Mesendoderm (in vitro differentiated cells): ENCODE data around the gene HS3ST5.

Experiments
- DNase-seq: peaks from one replicate; pipeline ENCODE4 v3.0.0; 2013
- H2AK5ac ChIP-seq: 2 replicates; pipeline ENCODE4 v1.6.1; 2013; ENCODE audit warnings: low read length, inconsistent platforms
- H2BK120ac ChIP-seq: 2 replicates; pipeline ENCODE4 v1.6.1; 2013; ENCODE audit warnings: low read depth, mild to moderate bottlenecking, low read length, moderate library complexity, mixed read lengths
- H2BK15ac ChIP-seq: replicated peaks from 2 replicates; pipeline ENCODE4 v1.6.1; 2013; ENCODE audit warnings: low read depth, mild to moderate bottlenecking, moderate library complexity
- H2BK5ac ChIP-seq: 2 replicates; pipeline ENCODE4 v1.6.1; 2013; ENCODE audit warnings: low read length, inconsistent platforms
- H3K18ac ChIP-seq: 2 replicates; pipeline ENCODE4 v1.6.1; 2013; ENCODE audit warnings: mild to moderate bottlenecking, low read length, mixed read lengths
- H3K23ac ChIP-seq: one replicate; pipeline ENCODE4 v1.6.1; 2013; ENCODE audit warnings: low read length
- H3K27ac ChIP-seq: 2 replicates; pipeline ENCODE4 v1.5.1; 2013; ENCODE audit warnings: low read depth, mild to moderate bottlenecking, inconsistent platforms, low read length, moderate library complexity
- H3K27me3 ChIP-seq: 2 replicates; pipeline ENCODE4 v1.6.1; 2013; ENCODE audit warnings: low read length, control low read depth, mild to moderate bottlenecking, inconsistent platforms; ENCODE audit not compliant: insufficient read depth, poor library complexity
- H3K36me3 ChIP-seq: 2 replicates; pipeline ENCODE4 v1.6.1; 2013; ENCODE audit warnings: low read length, inconsistent platforms; ENCODE audit not compliant: control insufficient read depth, insufficient read depth
- H3K4ac ChIP-seq: one replicate; pipeline ENCODE4 v1.6.1; 2013; ENCODE audit warnings: low read depth, mild to moderate bottlenecking, low read length, moderate library complexity
- H3K4me1 ChIP-seq: 2 replicates; pipeline ENCODE4 v1.6.1; 2013; ENCODE audit warnings: low read depth, low read length, inconsistent platforms; ENCODE audit not compliant: control insufficient read depth
- H3K4me2 ChIP-seq: 2 replicates; pipeline ENCODE4 v1.6.1; 2013; ENCODE audit warnings: low read length
- H3K4me3 ChIP-seq: 2 replicates; pipeline ENCODE4 v1.5.1; 2013; ENCODE audit warnings: mild to moderate bottlenecking, low read length
- H3K56ac ChIP-seq: one replicate; pipeline ENCODE4 v1.6.1; 2013; ENCODE audit warnings: low read length
- H3K79me1 ChIP-seq: 2 replicates; pipeline ENCODE4 v1.6.1; 2013; ENCODE audit warnings: low read length, inconsistent platforms
- H3K79me2 ChIP-seq: 2 replicates; pipeline ENCODE4 v1.6.1; 2013; ENCODE audit warnings: mild to moderate bottlenecking, low read length; ENCODE audit not compliant: control insufficient read depth, insufficient read depth
- H3K9ac ChIP-seq: 2 replicates; pipeline ENCODE4 v1.6.1; 2013; ENCODE audit warnings: low read length, inconsistent platforms
- H4K5ac ChIP-seq: one replicate; pipeline ENCODE4 v1.6.1; 2013; ENCODE audit warnings: low read length
- H4K8ac ChIP-seq: one replicate; pipeline ENCODE4 v1.6.1; 2013; ENCODE audit warnings: low read depth, mild to moderate bottlenecking, control low read depth, low read length, moderate library complexity
- WGBS: extraction: QIAGEN DNeasy Blood & Tissue Kit; methylation state at CpG from one replicate; pipeline ENCODE4 v1.1.7; 2013; ENCODE audit warnings: low lambda C conversion rate, missing lambda C conversion rate; ENCODE audit not compliant: insufficient coverage; ENCODE audit errors: extremely low coverage; 5-methylcytosine and 5-hydroxymethylcytosine counted together

Gene HS3ST5

GRCh38 chr6:114272582-114272981 is 70.2 kb downstream of the HS3ST5 start:
- H3K4me3 ChIP-seq: no peak overlapping the region
- no peak overlapping the region for H3K27ac ChIP-seq
- no peak overlapping the region for H3K9ac ChIP-seq
- peaks cover 3% of the 10 kb centered on the region for H3K4me1 ChIP-seq
- DNase-seq: no peak
- no peaks in the 10 kb centered on the region for H3K79me2 ChIP-seq
- no peak overlapping the region for H4K5ac ChIP-seq
- no peak overlapping the region for H3K18ac ChIP-seq
- no peak overlapping the region for H3K4ac ChIP-seq
- no peak overlapping the region for H3K4me2 ChIP-seq
- no peak overlapping the region for H2AK5ac ChIP-seq
- H3K27me3 ChIP-seq: no peaks in the 10 kb centered on the region
- H3K36me3 ChIP-seq: no peaks in the 10 kb centered on the region
- no peak overlapping the region for H2BK5ac ChIP-seq
- no peak overlapping the region for H3K56ac ChIP-seq
- WGBS: no CpG with 5 or more reads among the region's 3 CpGs
- H3K23ac ChIP-seq: no peak overlapping the region
- H2BK15ac ChIP-seq: no peak overlapping the region
- no peak overlapping the region for H2BK120ac ChIP-seq
- no peak overlapping the region for H4K8ac ChIP-seq
- H3K79me1 ChIP-seq: no peaks in the 10 kb centered on the region

DNA sequence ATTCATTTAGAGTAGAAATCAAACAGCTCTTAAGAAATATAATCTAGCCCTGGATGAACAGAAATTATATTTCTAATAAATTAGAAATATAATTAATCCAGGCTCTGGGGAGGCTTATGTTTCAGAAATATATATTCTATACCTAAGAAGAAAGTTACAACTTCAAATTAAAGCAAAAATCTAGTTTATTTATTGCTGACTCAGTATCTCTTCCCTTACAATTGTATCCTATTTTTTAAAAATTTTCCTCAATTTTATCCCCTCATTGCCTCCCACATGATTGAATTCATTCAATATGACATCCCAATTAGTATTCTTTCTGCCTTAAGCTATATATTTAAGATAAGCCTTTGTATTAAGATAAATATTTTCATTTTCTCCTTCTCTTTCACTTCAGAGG is 71.4 kb downstream of the HS3ST5 start:
- peaks cover 3% of the 10 kb centered on the region for H3K4me1 ChIP-seq
- H2BK120ac ChIP-seq: no peak overlapping the region
- H2BK5ac ChIP-seq: no peak overlapping the region
- H3K79me1 ChIP-seq: no peaks in the 10 kb centered on the region
- H4K8ac ChIP-seq: no peak overlapping the region
- no peak overlapping the region for H2BK15ac ChIP-seq
- H4K5ac ChIP-seq: no peak overlapping the region
- H2AK5ac ChIP-seq: no peak overlapping the region
- no peak overlapping the region for H3K9ac ChIP-seq
- no peaks in the 10 kb centered on the region for H3K36me3 ChIP-seq
- H3K4ac ChIP-seq: no peak overlapping the region
- H3K27ac ChIP-seq: no peak overlapping the region
- no peak overlapping the region for H3K4me3 ChIP-seq
- no peak overlapping the region for H3K4me2 ChIP-seq
- H3K79me2 ChIP-seq: no peaks in the 10 kb centered on the region
- no peak overlapping the region for H3K23ac ChIP-seq
- H3K18ac ChIP-seq: no peak overlapping the region
- no peak overlapping the region for H3K56ac ChIP-seq
- no peaks in the 10 kb centered on the region for H3K27me3 ChIP-seq
- no peak for DNase-seq

GRCh38 chr6:114267897-114268296 is 74.9 kb downstream of the HS3ST5 start:
- Histone ChIP-seq H3K4ac (no peak overlapping the region), H4K8ac (no peak overlapping the region), H4K5ac (no peak overlapping the region), H3K27ac (no peak overlapping the region), H3K79me2 (no peaks in the 10 kb centered on the region), H3K18ac (no peak overlapping the region), H2BK120ac (no peak overlapping the region), H3K4me2 (no peak overlapping the region), H3K23ac (no peak overlapping the region), H3K4me3 (no peak overlapping the region), H3K36me3 (no peaks in the 10 kb centered on the region), H3K4me1 (peaks cover 3% of the 10 kb centered on the region), H2BK5ac (no peak overlapping the region), H3K79me1 (no peaks in the 10 kb centered on the region), H2BK15ac (no peak overlapping the region), H3K9ac (no peak overlapping the region), H2AK5ac (no peak overlapping the region), H3K56ac (no peak overlapping the region), H3K27me3 (no peaks in the 10 kb centered on the region)
- no peak for DNase-seq
- no CpG with 5 or more reads among the region's 3 CpGs for WGBS

- no peaks in the 10 kb centered on the region for H3K79me1 ChIP-seq
- H2BK120ac ChIP-seq: no peak overlapping the region
- H2AK5ac ChIP-seq: no peak overlapping the region
- no peak overlapping the region for H3K9ac ChIP-seq
- H2BK15ac ChIP-seq: no peak overlapping the region
- H3K4me2 ChIP-seq: no peak overlapping the region
- no peaks in the 10 kb centered on the region for H3K79me2 ChIP-seq
- no peak overlapping the region for H3K4me3 ChIP-seq
- H3K18ac ChIP-seq: no peak overlapping the region
- no peak overlapping the region for H3K23ac ChIP-seq
- H3K4ac ChIP-seq: no peak overlapping the region
- H4K5ac ChIP-seq: no peak overlapping the region
- H3K56ac ChIP-seq: no peak overlapping the region
- H2BK5ac ChIP-seq: no peak overlapping the region
- no CpG with 5 or more reads among the region's 3 CpGs for WGBS
- DNase-seq: no peak
- no peaks in the 10 kb centered on the region for H3K36me3 ChIP-seq
- H3K4me1 ChIP-seq: no peaks in the 10 kb centered on the region
- H4K8ac ChIP-seq: no peak overlapping the region
- H3K27me3 ChIP-seq: no peaks in the 10 kb centered on the region
- H3K27ac ChIP-seq: no peak overlapping the region
Measured at GRCh38 chr6:114260810-114261209, 82.0 kb downstream of the HS3ST5 start.

- H3K56ac ChIP-seq: no peak overlapping the region
- WGBS: no CpG with 5 or more reads among the region's 2 CpGs
Measured at GRCh38 chr6:114258376-114258775, 84.4 kb downstream of the HS3ST5 start.

GRCh38 chr6:114253431-114253830 is 89.4 kb downstream of the HS3ST5 start:
- WGBS: no CpG with 5 or more reads among the region's 3 CpGs
- H2BK15ac ChIP-seq: no peak overlapping the region
- no peaks in the 10 kb centered on the region for H3K79me2 ChIP-seq

More at GRCh38 chr6:114258376-114258775, 84.4 kb downstream of the HS3ST5 start:
- Histone ChIP-seq H3K23ac (no peak overlapping the region), H3K4me3 (no peak overlapping the region), H2BK120ac (no peak overlapping the region), H4K8ac (no peak overlapping the region), H3K36me3 (no peaks in the 10 kb centered on the region), H2BK5ac (no peak overlapping the region), H3K27ac (no peak overlapping the region), H3K18ac (no peak overlapping the region), H2AK5ac (no peak overlapping the region), H3K79me2 (no peaks in the 10 kb centered on the region), H3K4me1 (no peaks in the 10 kb centered on the region), H4K5ac (no peak overlapping the region), H2BK15ac (no peak overlapping the region), H3K79me1 (no peaks in the 10 kb centered on the region), H3K27me3 (no peaks in the 10 kb centered on the region), H3K4me2 (no peak overlapping the region), H3K9ac (no peak overlapping the region), H3K4ac (no peak overlapping the region)
- DNase-seq: peak; percentile 27

More at GRCh38 chr6:114253431-114253830, 89.4 kb downstream of the HS3ST5 start:
- no peak overlapping the region for H3K56ac ChIP-seq
- no peak overlapping the region for H3K23ac ChIP-seq
- H3K4ac ChIP-seq: no peak overlapping the region
- H2AK5ac ChIP-seq: no peak overlapping the region
- H3K4me3 ChIP-seq: no peak overlapping the region
- no peak overlapping the region for H2BK120ac ChIP-seq
- H3K4me2 ChIP-seq: no peak overlapping the region
- no peaks in the 10 kb centered on the region for H3K4me1 ChIP-seq
- no peaks in the 10 kb centered on the region for H3K79me1 ChIP-seq
- no peak for DNase-seq
- H3K18ac ChIP-seq: no peak overlapping the region
- no peak overlapping the region for H2BK5ac ChIP-seq
- no peak overlapping the region for H3K27ac ChIP-seq
- H3K27me3 ChIP-seq: no peaks in the 10 kb centered on the region
- H3K36me3 ChIP-seq: no peaks in the 10 kb centered on the region
- no peak overlapping the region for H3K9ac ChIP-seq
- no peak overlapping the region for H4K5ac ChIP-seq
- H4K8ac ChIP-seq: no peak overlapping the region
